Smooth muscle cell (in vitro differentiated cells): ENCODE measurements around the gene NFKBIA. TPM values are rescaled to one million over a fixed set of nuclear protein-coding genes. Genes with fewer than 3 reads are reported as not detected.

Source experiments
- DNase-seq: peaks from one replicate; lab custom pipeline; 2025; ENCODE audit not compliant: unreplicated experiment; lab: John Stamatoyannopoulos, UW
- H2AFZ ChIP-seq: fragments of 200-600 bp; sonication (generic); 2 replicates; pipeline ENCODE4 v1.6.0; 2016; ENCODE audit warnings: antibody characterized with exemption, low read depth, mild to moderate bottlenecking
- H3F3A ChIP-seq: fragments of 200-600 bp; sonication (generic); 2 replicates; pipeline ENCODE4 v1.6.0; 2017; ENCODE audit warnings: antibody characterized with exemption, low read depth
- H3K27ac ChIP-seq: fragments of 200-600 bp; sonication (generic); 2 replicates; pipeline ENCODE4 v1.5.1; 2016; ENCODE audit warnings: low read depth, mild to moderate bottlenecking
- H3K27me3 ChIP-seq: fragments of 200-600 bp; sonication (generic); 2 replicates; pipeline ENCODE4 v1.6.1; 2016; ENCODE audit warnings: low read depth, mild to moderate bottlenecking
- H3K36me3 ChIP-seq: fragments of 200-600 bp; sonication (generic); 2 replicates; pipeline ENCODE4 v1.5.1; 2016; ENCODE audit warnings: low read depth
- H3K4me1 ChIP-seq: fragments of 200-600 bp; sonication (generic); 2 replicates; pipeline ENCODE4 v1.5.1; 2016; ENCODE audit warnings: low read depth
- H3K4me2 ChIP-seq: fragments of 200-600 bp; sonication (generic); 2 replicates; pipeline ENCODE4 v1.6.0; 2016; ENCODE audit warnings: mild to moderate bottlenecking
- H3K4me3 ChIP-seq: fragments of 200-600 bp; sonication (generic); 2 replicates; pipeline ENCODE4 v1.5.1; 2016; ENCODE audit warnings: mild to moderate bottlenecking
- H3K79me2 ChIP-seq: fragments of 200-600 bp; sonication (generic); 2 replicates; pipeline ENCODE4 v1.6.0; 2016; ENCODE audit warnings: low read depth, mild to moderate bottlenecking
- H3K9ac ChIP-seq: fragments of 200-600 bp; sonication (generic); 2 replicates; pipeline ENCODE4 v1.6.0; 2016; ENCODE audit warnings: low read depth
- H3K9me3 ChIP-seq: fragments of 200-600 bp; sonication (generic); replicated peaks from 2 replicates; pipeline ENCODE4 v1.5.1; 2016; ENCODE audit warnings: low read depth
- H4K20me1 ChIP-seq: fragments of 200-600 bp; sonication (generic); 2 replicates; pipeline ENCODE4 v1.6.0; 2016; ENCODE audit warnings: low read depth
- WGBS: methylation state at CpG from one replicate; pipeline ENCODE4 v1.1.7; 2016; ENCODE audit warnings: low lambda C conversion rate; 5-methylcytosine and 5-hydroxymethylcytosine counted together
- polyA plus RNA-seq: library from polyadenylated mRNA; unstranded; fragments of >200 nt; fragmentation: Nextera tagmentation; extraction: Ambion mirVana; gene quantifications from 2 replicates; pipeline ENCODE4 v1.2.1, GENCODE V29; 2016
- total RNA-seq: library from RNA; depleted of rRNA; stranded (reverse); fragments of >200 nt; gene quantifications from 2 replicates; pipeline ENCODE4 v1.2.3, GENCODE V29; 2014
- TF ChIP-seq, protein P1 (sequence below): fragments of 200-600 bp; sonication (generic); IDR thresholded peaks from 2 replicates; pipeline ENCODE4 v1.5.1; 2017; ENCODE audit warnings: borderline replicate concordance, mild to moderate bottlenecking, antibody characterized with exemption; ENCODE audit not compliant: insufficient read depth, poor library complexity, severe bottlenecking

NFKBIA gene
- total and polyA plus RNA-seq, 2 experiments from 2014 or later = 215 to 223 TPM

DNA sequence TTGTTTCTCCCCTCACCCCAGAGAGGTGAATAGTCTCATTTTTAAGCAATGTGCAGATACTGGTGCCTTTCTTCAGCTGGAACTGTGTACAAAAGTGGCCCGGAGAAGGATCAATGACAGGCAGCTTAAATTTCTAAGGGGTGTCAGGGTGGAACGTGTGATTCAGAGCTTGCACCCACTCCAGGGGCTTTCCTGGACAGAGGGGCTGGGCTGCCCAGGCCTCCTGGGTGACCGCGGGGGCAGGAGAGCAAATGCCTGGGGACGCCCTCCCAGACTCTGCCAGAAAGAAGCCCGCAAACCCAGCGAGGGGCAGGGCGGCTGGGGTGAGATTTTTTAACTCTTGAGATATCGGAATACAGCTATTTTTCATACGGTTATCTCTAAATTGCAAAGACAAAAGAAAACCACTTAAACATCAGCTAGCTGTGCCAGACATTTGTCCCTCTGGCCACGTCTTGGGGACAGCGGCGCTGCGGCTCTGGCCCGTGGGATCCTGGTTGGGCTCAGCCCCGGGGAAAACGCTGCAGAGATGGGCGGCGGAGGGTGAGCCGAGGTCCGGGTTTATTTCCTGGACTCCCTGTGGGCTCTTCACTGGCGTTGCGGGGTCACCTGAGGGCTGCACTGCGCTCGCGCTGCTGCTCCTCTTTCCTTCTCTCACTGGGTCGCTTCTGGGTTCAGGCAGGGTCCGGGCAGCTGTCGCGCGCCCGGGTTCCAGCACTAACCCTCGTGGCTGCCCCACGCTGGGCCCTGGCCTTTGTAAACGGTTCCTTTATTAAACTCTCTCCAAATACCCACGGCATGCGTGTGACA lies 35.8 kb downstream of the NFKBIA start:
- no peaks in the 10 kb centered on the region for H3K27me3 ChIP-seq
- H3K9me3 ChIP-seq = no peaks in the 10 kb centered on the region
- H3K4me2 ChIP-seq = peak overlapping the region; percentile 13
- peaks cover 29% of the 10 kb centered on the region for H3K4me1 ChIP-seq
- no peak overlapping the region for H3K4me3 ChIP-seq
- H3K36me3 ChIP-seq = no peaks in the 10 kb centered on the region
- no peaks in the 10 kb centered on the region for H3K79me2 ChIP-seq
- H3K9ac ChIP-seq = no peak overlapping the region
- H2AFZ ChIP-seq = peak overlapping the region; percentile 17
- TF ChIP-seq, protein P1, sequence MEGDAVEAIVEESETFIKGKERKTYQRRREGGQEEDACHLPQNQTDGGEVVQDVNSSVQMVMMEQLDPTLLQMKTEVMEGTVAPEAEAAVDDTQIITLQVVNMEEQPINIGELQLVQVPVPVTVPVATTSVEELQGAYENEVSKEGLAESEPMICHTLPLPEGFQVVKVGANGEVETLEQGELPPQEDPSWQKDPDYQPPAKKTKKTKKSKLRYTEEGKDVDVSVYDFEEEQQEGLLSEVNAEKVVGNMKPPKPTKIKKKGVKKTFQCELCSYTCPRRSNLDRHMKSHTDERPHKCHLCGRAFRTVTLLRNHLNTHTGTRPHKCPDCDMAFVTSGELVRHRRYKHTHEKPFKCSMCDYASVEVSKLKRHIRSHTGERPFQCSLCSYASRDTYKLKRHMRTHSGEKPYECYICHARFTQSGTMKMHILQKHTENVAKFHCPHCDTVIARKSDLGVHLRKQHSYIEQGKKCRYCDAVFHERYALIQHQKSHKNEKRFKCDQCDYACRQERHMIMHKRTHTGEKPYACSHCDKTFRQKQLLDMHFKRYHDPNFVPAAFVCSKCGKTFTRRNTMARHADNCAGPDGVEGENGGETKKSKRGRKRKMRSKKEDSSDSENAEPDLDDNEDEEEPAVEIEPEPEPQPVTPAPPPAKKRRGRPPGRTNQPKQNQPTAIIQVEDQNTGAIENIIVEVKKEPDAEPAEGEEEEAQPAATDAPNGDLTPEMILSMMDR = no peak
- peaks cover 3% of the 10 kb centered on the region for H3F3A ChIP-seq
- H3K27ac ChIP-seq = peak overlapping the region; percentile 61
- H4K20me1 ChIP-seq = no peaks in the 10 kb centered on the region
- 75% methylated on average over 31 of the region's 37 CpGs for WGBS
- no peak for DNase-seq

DNA sequence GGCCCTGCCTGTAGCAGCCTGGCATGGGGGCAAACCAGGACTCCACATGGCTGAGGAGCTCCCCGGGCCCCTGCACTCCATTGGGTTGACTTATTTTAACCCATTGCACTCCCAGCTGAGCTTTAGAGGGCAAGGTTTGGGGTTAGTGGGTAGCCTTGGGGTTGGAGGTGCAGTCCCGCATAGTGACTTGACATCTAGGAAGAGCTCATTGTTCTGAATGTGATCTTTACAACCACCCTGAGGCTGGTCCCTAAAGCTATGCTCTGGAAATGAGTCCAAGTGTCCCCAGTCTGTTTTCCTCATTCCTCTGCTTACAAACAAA lies 36.4 kb downstream of the NFKBIA start:
- peaks cover 8% of the 10 kb centered on the region for H3F3A ChIP-seq
- H3K4me1 ChIP-seq = peaks cover 35% of the 10 kb centered on the region
- no peaks in the 10 kb centered on the region for H4K20me1 ChIP-seq
- H3K9ac ChIP-seq = no peak overlapping the region
- H3K27ac ChIP-seq = peak overlapping the region; percentile 61
- H3K4me3 ChIP-seq = no peak overlapping the region
- TF ChIP-seq, protein P1 = no peak
- no peaks in the 10 kb centered on the region for H3K27me3 ChIP-seq
- H3K79me2 ChIP-seq = no peaks in the 10 kb centered on the region
- no peak for DNase-seq
- peak overlapping the region; percentile 17 for H2AFZ ChIP-seq
- H3K4me2 ChIP-seq = peak overlapping the region; percentile 13
- 57% methylated on average over 2 of the region's 2 CpGs for WGBS
- H3K36me3 ChIP-seq = no peaks in the 10 kb centered on the region
- no peaks in the 10 kb centered on the region for H3K9me3 ChIP-seq

DNA sequence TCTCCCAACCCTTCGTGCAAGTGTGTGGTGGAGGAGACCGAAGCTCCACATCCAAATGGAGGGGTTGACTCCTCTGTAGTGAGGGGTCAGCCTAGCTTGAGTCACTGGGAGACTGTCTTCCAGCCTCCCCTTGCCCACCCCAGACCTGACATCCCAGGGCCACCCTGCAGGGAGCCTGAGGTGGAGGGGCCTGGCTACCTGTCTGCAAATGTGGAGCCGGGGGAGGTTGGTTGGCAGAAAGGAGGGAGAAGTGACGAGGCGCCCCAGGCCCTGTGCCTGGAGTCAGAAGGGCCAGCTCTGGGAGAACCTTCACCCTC lies 37.5 kb downstream of the NFKBIA start:
- no peak overlapping the region for H3K9ac ChIP-seq
- no peaks in the 10 kb centered on the region for H3K36me3 ChIP-seq
- H4K20me1 ChIP-seq = no peaks in the 10 kb centered on the region
- peak overlapping the region; percentile 1 for H3K4me2 ChIP-seq
- H3K4me1 ChIP-seq = peaks cover 35% of the 10 kb centered on the region
- no peaks in the 10 kb centered on the region for H3K79me2 ChIP-seq
- 89% methylated on average over 5 of the region's 5 CpGs for WGBS
- H3K9me3 ChIP-seq = no peaks in the 10 kb centered on the region
- no peaks in the 10 kb centered on the region for H3K27me3 ChIP-seq
- H3F3A ChIP-seq = peaks cover 8% of the 10 kb centered on the region
- H3K27ac ChIP-seq = peak overlapping the region; percentile 97
- no peak for DNase-seq
- H2AFZ ChIP-seq = no peak overlapping the region
- TF ChIP-seq, protein P1 = no peak
- H3K4me3 ChIP-seq = no peak overlapping the region

DNA sequence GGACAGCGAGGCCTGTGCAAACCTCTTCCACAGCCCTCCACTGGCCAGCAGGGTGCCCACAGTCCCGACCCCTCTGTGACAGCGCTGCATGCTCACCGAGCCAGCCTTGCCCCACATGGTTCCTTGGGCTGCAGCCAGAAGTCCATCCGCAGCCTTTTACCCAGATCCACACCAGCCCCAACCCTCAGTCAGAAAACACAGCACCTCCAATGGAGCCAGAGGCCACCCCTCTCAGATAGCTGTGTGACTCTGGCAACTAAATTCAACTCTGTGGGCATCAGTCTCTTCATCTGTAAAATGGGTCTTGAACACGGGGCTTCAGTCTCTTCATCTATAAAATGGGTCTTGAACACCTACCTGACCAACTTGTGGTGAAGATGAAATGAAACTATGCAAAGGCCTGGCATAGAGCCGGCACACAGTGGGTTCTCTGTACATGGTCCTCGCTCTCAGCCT lies 38.0 kb downstream of the NFKBIA start:
- Histone ChIP-seq H4K20me1 (no peaks in the 10 kb centered on the region), H3F3A (peaks cover 8% of the 10 kb centered on the region), H3K36me3 (no peaks in the 10 kb centered on the region), H3K27me3 (no peaks in the 10 kb centered on the region), H3K9ac (no peak overlapping the region), H3K4me1 (peaks cover 35% of the 10 kb centered on the region), H3K4me2 (peak overlapping the region; percentile 3), H2AFZ (no peak overlapping the region), H3K4me3 (no peak overlapping the region), H3K9me3 (no peaks in the 10 kb centered on the region), H3K79me2 (no peaks in the 10 kb centered on the region), H3K27ac (peak overlapping the region; percentile 97)
- no peak for DNase-seq
- TF ChIP-seq, protein P1 = no peak
- 98% methylated on average over 8 of the region's 8 CpGs for WGBS
